ENCODE results near the gene PCLO. TPM values are rescaled to one million over a fixed set of nuclear protein-coding genes. Genes with fewer than 3 reads are reported as not detected.

PCLO gene
- total RNA-seq, 2 donors from 2014 or later = 3.2 to 4.2 TPM

- no peaks in the 10 kb centered on the region for H3K4me1 ChIP-seq (ENCODE audit: control insufficient read depth, insufficient read depth, low read length)
- DNase-seq = no peak
- 67% methylated on average over 1 of the region's 1 CpG; no CpG with 5 or more reads in 1 of the 2 experiments for WGBS, 2 experiments (ENCODE audit: insufficient coverage in 1 of 2, insufficient read length in 1 of 2)
- H3K4me3 ChIP-seq (ENCODE audit: low read length) = no peak overlapping the region
- Mint-ChIP-seq H3K27ac (no peak overlapping the region), H3K36me3 (ENCODE audit: low read depth) (no peaks in the 10 kb centered on the region), H3K4me3 (no peak overlapping the region), H3K27me3 (ENCODE audit: insufficient read depth) (no peaks in the 10 kb centered on the region), H3K9me3 (no peaks in the 10 kb centered on the region), H3K4me1 (no peaks in the 10 kb centered on the region)
- no peaks in the 10 kb centered on the region for H3K27me3 ChIP-seq (ENCODE audit: control insufficient read depth, insufficient read depth, low read length, poor library complexity, severe bottlenecking)
- no peak overlapping the region for H3K27ac ChIP-seq (ENCODE audit: low read depth, low read length)
- H3K9me3 ChIP-seq (ENCODE audit: control insufficient read depth, low read length) = no peaks in the 10 kb centered on the region
- H3K36me3 ChIP-seq (ENCODE audit: control insufficient read depth, insufficient read depth, low read length) = no peaks in the 10 kb centered on the region
- TF ChIP-seq CTCF (conservative IDR thresholded peaks at IDR 0.05) = no peak
- no peak overlapping the region for H3K9ac ChIP-seq (ENCODE audit: extremely low read depth, low read length, poor library complexity, severe bottlenecking)
These were observed 276.4 kb downstream of the PCLO start for GRCh38 chr7:82886324-82886723.

DNA sequence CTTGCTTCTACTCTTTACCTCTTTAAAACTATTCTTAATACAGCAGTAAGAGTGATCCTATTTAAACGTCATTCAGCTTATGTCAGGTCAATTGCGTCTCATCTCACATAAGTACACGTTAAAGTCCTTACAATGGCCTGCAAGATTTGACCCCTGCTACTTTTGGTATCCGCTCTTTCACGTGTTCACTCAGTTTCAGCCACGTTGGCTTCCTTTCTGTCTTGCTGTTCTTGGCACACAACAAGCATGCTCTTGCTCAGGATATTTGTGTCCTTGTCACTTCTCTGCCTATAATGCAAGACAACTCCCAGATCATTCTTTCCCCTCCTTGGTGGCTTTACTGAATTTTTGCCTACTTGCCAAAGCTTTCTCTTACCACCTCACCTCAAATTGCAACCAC lies 296.8 kb downstream of the PCLO start:
- Histone ChIP-seq H3K4me3 (ENCODE audit: low read length) (no peak overlapping the region), H3K36me3 (ENCODE audit: control insufficient read depth, insufficient read depth, low read length) (no peaks in the 10 kb centered on the region), H3K9ac (ENCODE audit: extremely low read depth, low read length, poor library complexity, severe bottlenecking) (no peak overlapping the region), H3K9me3 (ENCODE audit: control insufficient read depth, low read length) (no peaks in the 10 kb centered on the region), H3K27ac (ENCODE audit: low read depth, low read length) (no peak overlapping the region), H3K27me3 (ENCODE audit: control insufficient read depth, insufficient read depth, low read length, poor library complexity, severe bottlenecking) (no peaks in the 10 kb centered on the region), H3K4me1 (ENCODE audit: control insufficient read depth, insufficient read depth, low read length) (no peaks in the 10 kb centered on the region)
- Mint-ChIP-seq H3K9me3 (no peaks in the 10 kb centered on the region), H3K27me3 (ENCODE audit: insufficient read depth) (no peaks in the 10 kb centered on the region), H3K4me1 (no peaks in the 10 kb centered on the region), H3K4me3 (no peak overlapping the region), H3K36me3 (ENCODE audit: low read depth) (no peaks in the 10 kb centered on the region), H3K27ac (no peak overlapping the region)
- WGBS, 2 experiments (ENCODE audit: insufficient coverage in 1 of 2, insufficient read length in 1 of 2) = 86 to 90% methylated on average over 6 of the region's 6 CpGs
- no peak for DNase-seq
- TF ChIP-seq CTCF (conservative IDR thresholded peaks at IDR 0.05) = no peak

GRCh38 chr7:82859106-82859850 lies 303.4 kb downstream of the PCLO start:
- Histone ChIP-seq H3K27ac (ENCODE audit: low read depth, low read length) (no peak overlapping the region), H3K4me1 (ENCODE audit: control insufficient read depth, insufficient read depth, low read length) (no peaks in the 10 kb centered on the region), H3K27me3 (ENCODE audit: control insufficient read depth, insufficient read depth, low read length, poor library complexity, severe bottlenecking) (no peaks in the 10 kb centered on the region), H3K9ac (ENCODE audit: extremely low read depth, low read length, poor library complexity, severe bottlenecking) (no peak overlapping the region), H3K9me3 (ENCODE audit: control insufficient read depth, low read length) (no peaks in the 10 kb centered on the region), H3K36me3 (ENCODE audit: control insufficient read depth, insufficient read depth, low read length) (no peaks in the 10 kb centered on the region), H3K4me3 (ENCODE audit: low read length) (no peak overlapping the region)
- Mint-ChIP-seq H3K27ac (peak overlapping the region; percentile 71), H3K36me3 (ENCODE audit: low read depth) (no peaks in the 10 kb centered on the region), H3K4me1 (no peaks in the 10 kb centered on the region), H3K9me3 (no peaks in the 10 kb centered on the region), H3K4me3 (no peak overlapping the region), H3K27me3 (ENCODE audit: insufficient read depth) (no peaks in the 10 kb centered on the region)
- no peak for TF ChIP-seq CTCF (conservative IDR thresholded peaks at IDR 0.05)
- no peak for DNase-seq
- WGBS, 2 experiments (ENCODE audit: insufficient coverage in 1 of 2, insufficient read length in 1 of 2) = 87 to 100% methylated on average over 1 of the region's 1 CpG
